Measurements from ENCODE around the gene ROBO1.

- TF ChIP-seq POLR2A (IDR thresholded peaks at IDR 0.05; ENCODE audit: low read length) (no peak), GATA1 (IDR thresholded peaks at IDR 0.05; ENCODE audit: low read depth, low read length) (no peak)
These were observed 584.3 kb downstream of the ROBO1 start for GRCh38 chr3:79183496-79183895.
